Activated CD8-positive, alpha-beta T cell treated with anti-CD3 and anti-CD28 coated beads for 36 hours (primary cell): ENCODE data around the gene CNOT1. TPM values are rescaled to one million over a fixed set of nuclear protein-coding genes. Genes with fewer than 3 reads are reported as not detected.

Experiments
- ATAC-seq: fragments of 200-7000 bp; cut with Tn5 transposase; one replicate; pipeline ENCODE4 v1.10.0; 2021; ENCODE audit warnings: mild to moderate bottlenecking, moderate library complexity
- CTCF ChIA-PET: fragments of 350-600 bp; sonication (Branson Sonifier 250); formaldehyde crosslinking; loops from one replicate; lab custom pipeline; 2021; ENCODE audit warnings: antibody characterized with exemption; lab: Charles Lee
- POLR2A ChIA-PET: fragments of 350-600 bp; sonication (Branson Sonifier 250); formaldehyde crosslinking; loops from one replicate; lab custom pipeline; 2021; ENCODE audit warnings: antibody characterized with exemption; lab: Charles Lee
- DNase-seq: peaks from one replicate; pipeline ENCODE4 v3.0.0-alpha.2; 2020
- H3K27ac Mint-ChIP-seq: one replicate; pipeline ENCODE4 v1.8.0; 2021; ENCODE audit warnings: mild to moderate bottlenecking, mixed read lengths
- H3K27me3 Mint-ChIP-seq: one replicate; pipeline ENCODE4 v1.8.0; 2021; ENCODE audit warnings: mixed read lengths
- H3K36me3 Mint-ChIP-seq: one replicate; pipeline ENCODE4 v1.8.0; 2021; ENCODE audit warnings: low read depth, mixed read lengths
- H3K4me1 Mint-ChIP-seq: one replicate; pipeline ENCODE4 v1.8.0; 2021; ENCODE audit warnings: low read depth, mixed read lengths
- H3K4me3 Mint-ChIP-seq: one replicate; pipeline ENCODE4 v1.8.0; 2021; ENCODE audit warnings: mild to moderate bottlenecking, moderate library complexity, mixed read lengths
- H3K9me3 Mint-ChIP-seq: one replicate; pipeline ENCODE4 v1.8.0; 2021; ENCODE audit warnings: mixed read lengths
- CTCF ChIP-seq: fragments of 200-600 bp; IDR thresholded peaks from one replicate; pipeline ENCODE4 v1.8.0; 2022; ENCODE audit warnings: antibody characterized with exemption, mild to moderate bottlenecking
- intact Hi-C: fragments of 100-400 bp; cut with micrococcal nuclease; formaldehyde crosslinking; loops from one replicate; pipeline ENCODE4 v1.10.0; 2022
- total RNA-seq, 2 experiments: library from RNA; stranded (reverse); gene quantifications; one replicate each; pipeline ENCODE4 v1.2.3, GENCODE V29; 2021

Gene CNOT1
- total RNA-seq, 2 experiments from 2014 or later = 274 to 281 TPM

GRCh38 chr16:58510097-58510775, 119.4 kb downstream of the CNOT1 start:
- intact Hi-C loops = loop anchor here (10.0 kb wide), 1 partner anchor 255 kb away; no protein-coding TSS in a partner anchor
- TF ChIP-seq CTCF = no peak
- POLR2A ChIA-PET = interaction anchor here (0.7 to 1.2 kb wide), 2 partner anchors 8 to 15 kb away, joined by 3 read pairs; no protein-coding TSS in a partner anchor

GRCh38 chr16:58509256-58510096, 120.2 kb downstream of the CNOT1 start:
- Mint-ChIP-seq H3K4me1 (peaks cover 11% of the 10 kb centered on the region), H3K36me3 (peaks cover 3% of the 10 kb centered on the region), H3K27me3 (no peaks in the 10 kb centered on the region), H3K4me3 (no peak overlapping the region), H3K27ac (no peak overlapping the region), H3K9me3 (no peaks in the 10 kb centered on the region)
- ChIA-PET CTCF (interaction anchor here (0.9 to 1.5 kb wide), 3 partner anchors 10 to 247 kb away, joined by 3 to 5 read pairs (median 3); partner anchors contain the start of gene NDRG4), POLR2A (interaction anchor here (1.2 to 1.3 kb wide), 2 partner anchors 9 to 225 kb away, joined by 3 read pairs; partner anchors contain the start of gene GOT2)
- ATAC-seq (no peak), DNase-seq (peak; percentile 0)
- TF ChIP-seq CTCF = no peak
- intact Hi-C loops = loop anchor here (10.0 kb wide), 2 partner anchors 155 to 255 kb away; no protein-coding TSS in a partner anchor

More at GRCh38 chr16:58510097-58510775, 119.4 kb downstream of the CNOT1 start:
- Mint-ChIP-seq H3K4me1 (peaks cover 15% of the 10 kb centered on the region), H3K4me3 (no peak overlapping the region), H3K27me3 (no peaks in the 10 kb centered on the region), H3K36me3 (peaks cover 9% of the 10 kb centered on the region), H3K27ac (no peak overlapping the region), H3K9me3 (no peaks in the 10 kb centered on the region)
- CTCF ChIA-PET = interaction anchor here (0.9 to 1.5 kb wide), 4 partner anchors 10 to 246 kb away, joined by 3 to 5 read pairs (median 3); partner anchors contain the start of gene NDRG4
- DNase-seq = peak; percentile 2
- no peak for ATAC-seq

- intact Hi-C loops = loop anchor here (10.0 kb wide), 1 partner anchor 156 kb away; no protein-coding TSS in a partner anchor
- CTCF ChIA-PET = interaction anchor here (0.9 to 1.5 kb wide), 2 partner anchors 172 to 248 kb away, joined by 3 to 5 read pairs; no protein-coding TSS in a partner anchor
- Mint-ChIP-seq H3K27ac (no peak overlapping the region), H3K9me3 (no peaks in the 10 kb centered on the region), H3K36me3 (peaks cover 3% of the 10 kb centered on the region), H3K4me1 (peaks cover 8% of the 10 kb centered on the region), H3K4me3 (no peak overlapping the region), H3K27me3 (no peaks in the 10 kb centered on the region)
- no peak for DNase-seq
- no peak for TF ChIP-seq CTCF
- POLR2A ChIA-PET = interaction anchor here (1.2 to 1.3 kb wide), 2 partner anchors 10 to 226 kb away, joined by 3 read pairs; partner anchors contain the start of gene GOT2
- ATAC-seq = no peak
Observed at GRCh38 chr16:58508671-58509251, 120.9 kb downstream of the CNOT1 start.

- peak; percentile 0 for DNase-seq
- H3K27me3 Mint-ChIP-seq = no peaks in the 10 kb centered on the region
- POLR2A ChIA-PET = interaction anchor here (1.3 kb wide), 1 partner anchor 226 kb away, joined by 3 read pairs; the partner anchor contains the start of gene GOT2
- H3K9me3 Mint-ChIP-seq = no peaks in the 10 kb centered on the region
- no peak overlapping the region for H3K27ac Mint-ChIP-seq
- intact Hi-C loops = loop anchor here (10.0 kb wide), 1 partner anchor 157 kb away; no protein-coding TSS in a partner anchor
- H3K4me3 Mint-ChIP-seq = no peak overlapping the region
- ATAC-seq = no peak
- no peak for TF ChIP-seq CTCF
- peaks cover under 1% of the 10 kb centered on the region for H3K36me3 Mint-ChIP-seq
- CTCF ChIA-PET = no interaction called here
- peaks cover 4% of the 10 kb centered on the region for H3K4me1 Mint-ChIP-seq
Observed at GRCh38 chr16:58507963-58508670, 121.5 kb downstream of the CNOT1 start.
